ENCODE results near the gene PLPP1.

PLPP1 gene

DNA sequence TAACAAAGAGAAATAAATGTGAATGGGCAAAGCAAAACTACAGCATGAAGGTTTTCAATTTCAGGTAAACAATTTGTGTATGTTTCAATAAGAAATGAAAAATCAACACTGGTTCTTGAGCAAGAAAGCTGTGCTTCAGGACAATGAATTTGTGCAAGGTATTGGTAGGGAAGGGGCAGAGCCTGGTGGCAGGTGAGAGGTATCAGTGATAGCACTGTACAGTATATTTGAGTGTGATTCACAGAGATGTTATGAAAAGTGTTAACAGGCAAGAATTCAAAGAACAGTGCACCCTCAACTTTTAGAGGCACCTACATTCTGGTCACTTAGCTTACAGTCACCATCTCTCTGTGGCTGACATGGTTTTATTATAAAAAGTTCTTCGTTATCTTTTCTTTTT, 25.7 kb downstream of the PLPP1 start:
- TF ChIP-seq TAF1 (IDR thresholded peaks at IDR 0.05; ENCODE audit: borderline replicate concordance, insufficient read depth, low read length) (no peak), POLR2AphosphoS5 (IDR thresholded peaks at IDR 0.05; ENCODE audit: low read depth, low read length) (no peak), FOXP2 (optimal IDR thresholded peaks at IDR 0.05; ENCODE audit: borderline replicate concordance, extremely low read depth, extremely low read length, insufficient read depth) (no peak), SIN3A (IDR thresholded peaks at IDR 0.05; ENCODE audit: borderline replicate concordance, insufficient read depth, low read length) (no peak)
- TF ChIP-seq, protein P1, sequence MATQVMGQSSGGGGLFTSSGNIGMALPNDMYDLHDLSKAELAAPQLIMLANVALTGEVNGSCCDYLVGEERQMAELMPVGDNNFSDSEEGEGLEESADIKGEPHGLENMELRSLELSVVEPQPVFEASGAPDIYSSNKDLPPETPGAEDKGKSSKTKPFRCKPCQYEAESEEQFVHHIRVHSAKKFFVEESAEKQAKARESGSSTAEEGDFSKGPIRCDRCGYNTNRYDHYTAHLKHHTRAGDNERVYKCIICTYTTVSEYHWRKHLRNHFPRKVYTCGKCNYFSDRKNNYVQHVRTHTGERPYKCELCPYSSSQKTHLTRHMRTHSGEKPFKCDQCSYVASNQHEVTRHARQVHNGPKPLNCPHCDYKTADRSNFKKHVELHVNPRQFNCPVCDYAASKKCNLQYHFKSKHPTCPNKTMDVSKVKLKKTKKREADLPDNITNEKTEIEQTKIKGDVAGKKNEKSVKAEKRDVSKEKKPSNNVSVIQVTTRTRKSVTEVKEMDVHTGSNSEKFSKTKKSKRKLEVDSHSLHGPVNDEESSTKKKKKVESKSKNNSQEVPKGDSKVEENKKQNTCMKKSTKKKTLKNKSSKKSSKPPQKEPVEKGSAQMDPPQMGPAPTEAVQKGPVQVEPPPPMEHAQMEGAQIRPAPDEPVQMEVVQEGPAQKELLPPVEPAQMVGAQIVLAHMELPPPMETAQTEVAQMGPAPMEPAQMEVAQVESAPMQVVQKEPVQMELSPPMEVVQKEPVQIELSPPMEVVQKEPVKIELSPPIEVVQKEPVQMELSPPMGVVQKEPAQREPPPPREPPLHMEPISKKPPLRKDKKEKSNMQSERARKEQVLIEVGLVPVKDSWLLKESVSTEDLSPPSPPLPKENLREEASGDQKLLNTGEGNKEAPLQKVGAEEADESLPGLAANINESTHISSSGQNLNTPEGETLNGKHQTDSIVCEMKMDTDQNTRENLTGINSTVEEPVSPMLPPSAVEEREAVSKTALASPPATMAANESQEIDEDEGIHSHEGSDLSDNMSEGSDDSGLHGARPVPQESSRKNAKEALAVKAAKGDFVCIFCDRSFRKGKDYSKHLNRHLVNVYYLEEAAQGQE (IDR thresholded peaks at IDR 0.05; ENCODE audit: insufficient read depth in 1 of 2, low read depth in 2 of 2, low read length in 2 of 2), result no peak

DNA sequence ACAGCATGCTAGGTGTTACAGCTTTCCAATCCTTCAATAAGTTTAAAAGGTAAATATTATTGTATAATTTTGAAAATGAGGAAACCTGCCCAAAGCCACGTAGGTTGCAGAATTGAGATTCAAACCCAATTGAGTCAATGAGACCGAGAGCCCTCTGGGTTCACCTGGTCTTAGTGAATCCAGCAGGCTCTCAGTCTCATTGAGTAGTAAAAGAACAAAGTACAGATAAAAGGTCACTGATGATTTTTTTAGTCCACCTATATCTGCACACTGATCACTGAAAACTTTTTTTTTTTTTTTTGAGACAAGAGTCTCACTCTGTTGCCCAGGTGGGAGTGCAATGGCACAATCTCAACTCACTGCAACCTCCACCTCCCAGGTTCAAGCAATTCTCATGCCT, 27.2 kb downstream of the PLPP1 start:
- TF ChIP-seq, protein P1 (IDR thresholded peaks at IDR 0.05; ENCODE audit: insufficient read depth in 1 of 2, low read depth in 2 of 2, low read length in 2 of 2), result no peak
- TF ChIP-seq TAF1 (IDR thresholded peaks at IDR 0.05; ENCODE audit: borderline replicate concordance, insufficient read depth, low read length) (no peak), SIN3A (IDR thresholded peaks at IDR 0.05; ENCODE audit: borderline replicate concordance, insufficient read depth, low read length) (no peak), FOXP2 (optimal IDR thresholded peaks at IDR 0.05; ENCODE audit: borderline replicate concordance, extremely low read depth, extremely low read length, insufficient read depth) (no peak), POLR2AphosphoS5 (IDR thresholded peaks at IDR 0.05; ENCODE audit: low read depth, low read length) (no peak)

DNA sequence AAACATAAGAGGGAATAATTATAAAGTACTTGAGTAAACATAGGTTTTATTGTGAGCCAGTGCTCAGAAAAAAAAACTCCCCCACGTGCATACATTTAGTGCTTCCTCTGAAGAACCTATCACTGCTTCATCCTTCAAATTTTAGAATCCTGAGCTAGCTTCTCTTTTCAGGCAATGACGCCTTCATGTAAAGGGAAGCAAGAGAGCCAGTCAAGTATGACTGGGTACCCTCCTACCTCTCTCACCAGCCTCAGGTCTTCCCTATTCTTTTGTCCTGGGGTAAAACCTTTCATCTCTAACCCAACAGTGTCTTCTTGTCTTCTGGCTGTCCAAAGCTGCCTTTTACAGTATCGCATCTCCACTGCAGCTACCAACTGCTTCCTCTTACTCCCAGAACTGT, 32.0 kb downstream of the PLPP1 start:
- TF ChIP-seq SIN3A (IDR thresholded peaks at IDR 0.05; ENCODE audit: borderline replicate concordance, insufficient read depth, low read length) (no peak), TAF1 (IDR thresholded peaks at IDR 0.05; ENCODE audit: borderline replicate concordance, insufficient read depth, low read length) (no peak)
- TF ChIP-seq, protein P1 (IDR thresholded peaks at IDR 0.05; ENCODE audit: insufficient read depth in 1 of 2, low read depth in 2 of 2, low read length in 2 of 2), result no peak

DNA sequence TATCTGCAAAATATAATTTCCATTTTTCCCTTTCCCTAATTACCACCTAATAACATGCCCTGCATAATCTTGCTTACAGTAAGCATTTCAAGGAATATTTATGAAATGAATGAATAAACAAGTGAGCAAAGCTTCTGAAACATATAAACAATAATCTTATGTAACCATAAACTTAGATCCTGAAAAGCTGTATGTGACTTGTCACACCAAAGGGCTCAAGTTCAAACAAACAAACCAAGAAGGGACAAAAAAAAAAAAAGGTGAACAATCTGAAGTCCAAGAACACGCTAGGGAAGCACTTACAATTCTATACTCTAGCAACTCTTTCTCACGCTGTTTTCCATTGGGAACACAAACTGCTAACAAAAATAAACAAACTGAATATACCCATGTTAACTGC, 36.3 kb downstream of the PLPP1 start:
- TF ChIP-seq, protein P1 (IDR thresholded peaks at IDR 0.05; ENCODE audit: insufficient read depth in 1 of 2, low read depth in 2 of 2, low read length in 2 of 2), result no peak
- TF ChIP-seq TAF1 (IDR thresholded peaks at IDR 0.05; ENCODE audit: borderline replicate concordance, insufficient read depth, low read length) (no peak), POLR2AphosphoS5 (IDR thresholded peaks at IDR 0.05; ENCODE audit: low read depth, low read length) (no peak), FOXP2 (optimal IDR thresholded peaks at IDR 0.05; ENCODE audit: borderline replicate concordance, extremely low read depth, extremely low read length, insufficient read depth) (no peak), SIN3A (IDR thresholded peaks at IDR 0.05; ENCODE audit: borderline replicate concordance, insufficient read depth, low read length) (no peak)

DNA sequence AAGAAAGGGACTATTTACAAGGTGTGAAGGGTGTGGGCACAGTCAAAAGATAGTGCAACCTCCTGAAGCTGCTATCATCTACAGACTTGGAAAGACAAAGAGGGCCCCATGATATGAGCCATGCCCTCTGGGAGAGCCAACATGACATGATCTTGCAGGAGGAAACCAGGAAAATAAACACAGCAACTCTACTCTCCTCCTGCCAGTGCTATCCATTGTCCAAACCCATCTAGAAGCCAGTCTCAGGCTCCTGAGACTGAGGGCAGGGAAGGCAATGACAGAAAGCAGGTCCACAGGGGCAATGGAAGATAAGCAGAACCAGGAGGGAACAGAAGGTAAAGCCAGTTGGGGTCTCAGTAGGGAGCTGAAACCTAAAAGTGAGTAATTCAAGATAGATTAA, 37.1 kb downstream of the PLPP1 start:
- no peak for TF ChIP-seq SIN3A (IDR thresholded peaks at IDR 0.05; ENCODE audit: borderline replicate concordance, insufficient read depth, low read length)
- TF ChIP-seq POLR2AphosphoS5 (IDR thresholded peaks at IDR 0.05; ENCODE audit: low read depth, low read length), result no peak
- no peak for TF ChIP-seq FOXP2 (optimal IDR thresholded peaks at IDR 0.05; ENCODE audit: borderline replicate concordance, extremely low read depth, extremely low read length, insufficient read depth)
